DOHH2 (cell line): Measurements from ENCODE around the gene TJP2.

Experiments
- H3F3A ChIP-seq: fragments of 200-600 bp; sonication (generic), shearing (Covaris generic); 2 replicates; pipeline ENCODE4 v1.6.0; 2016; ENCODE audit warnings: antibody characterized with exemption, mild to moderate bottlenecking; ENCODE audit not compliant: control insufficient read depth, insufficient read depth
- H3K27ac ChIP-seq: fragments of 200-600 bp; sonication (generic); 2 replicates; pipeline ENCODE4 v1.5.1; 2014; ENCODE audit warnings: low read depth, mild to moderate bottlenecking, low read length, moderate library complexity
- H3K27me3 ChIP-seq: fragments of 200-600 bp; sonication (generic); 2 replicates; pipeline ENCODE4 v1.6.1; 2014; ENCODE audit warnings: mild to moderate bottlenecking, low read length, mixed read lengths; ENCODE audit not compliant: control insufficient read depth
- H3K36me3 ChIP-seq: fragments of 200-600 bp; sonication (generic); 2 replicates; pipeline ENCODE4 v1.6.1; 2014; ENCODE audit warnings: mild to moderate bottlenecking, low read length, moderate library complexity, mixed read lengths; ENCODE audit not compliant: control insufficient read depth
- H3K4me1 ChIP-seq: fragments of 200-600 bp; sonication (generic); 2 replicates; pipeline ENCODE4 v1.6.1; 2014; ENCODE audit warnings: mild to moderate bottlenecking, low read length, mixed read lengths; ENCODE audit not compliant: control insufficient read depth
- H3K4me2 ChIP-seq: fragments of 200-600 bp; sonication (generic); 2 replicates; pipeline ENCODE4 v1.6.0; 2014; ENCODE audit warnings: mild to moderate bottlenecking, low read length, moderate library complexity
- H3K4me3 ChIP-seq: fragments of 200-600 bp; sonication (generic); 2 replicates; pipeline ENCODE4 v1.5.1; 2014; ENCODE audit warnings: mild to moderate bottlenecking, low read length, mixed read lengths
- H3K79me2 ChIP-seq: fragments of 200-600 bp; sonication (generic); 2 replicates; pipeline ENCODE4 v1.6.1; 2014; ENCODE audit warnings: mild to moderate bottlenecking, low read length, mixed read lengths; ENCODE audit not compliant: control insufficient read depth
- H3K9me2 ChIP-seq: fragments of 200-600 bp; sonication (generic); replicated peaks from 2 replicates; pipeline ENCODE4 v1.6.1; 2014; ENCODE audit warnings: mild to moderate bottlenecking, low read length, mixed read lengths; ENCODE audit not compliant: control insufficient read depth
- H3K9me3 ChIP-seq: fragments of 200-600 bp; sonication (generic); 2 replicates; pipeline ENCODE4 v1.6.1; 2014; ENCODE audit warnings: antibody characterized with exemption, low read length, mixed read lengths; ENCODE audit not compliant: control insufficient read depth, insufficient read depth
- H4K20me1 ChIP-seq: fragments of 200-600 bp; sonication (generic); 2 replicates; pipeline ENCODE4 v1.6.0; 2014; ENCODE audit warnings: low read depth, mild to moderate bottlenecking, antibody characterized with exemption, low read length, moderate library complexity; ENCODE audit not compliant: control insufficient read depth, insufficient read depth
- CTCF ChIP-seq: fragments of 200-600 bp; sonication (generic); IDR thresholded peaks from one replicate; pipeline ENCODE4 v1.5.1; 2014; ENCODE audit warnings: antibody characterized with exemption, mild to moderate bottlenecking, low read depth, low read length; ENCODE audit not compliant: poor library complexity, severe bottlenecking
- EZH2phosphoT487 ChIP-seq: fragments of 200-600 bp; sonication (generic); IDR thresholded peaks from 2 replicates; pipeline ENCODE4 v1.6.1; 2017; ENCODE audit warnings: borderline replicate concordance, mild to moderate bottlenecking, antibody characterized with exemption, low read length, moderate library complexity, mixed read lengths

TJP2 gene

GRCh38 chr9:69173891-69174615 is at the start of gene TJP2:
TJP2 (plus strand) TSS chr9:69174277; CDS start chr9:69174373, 96 bp downstream.
- peak within 1 kb of the TSS; percentile 97 for H3K4me3 ChIP-seq

GRCh38 chr9:69130456-69131441 is 43.3 kb upstream of the TJP2 start:
- H3K4me3 ChIP-seq, result no peak overlapping the region
- no peaks in the 10 kb centered on the region for H3K36me3 ChIP-seq
- no peaks in the 10 kb centered on the region for H3K9me2 ChIP-seq
- H3K4me2 ChIP-seq, result no peak overlapping the region
- no peaks in the 10 kb centered on the region for H3K4me1 ChIP-seq
- TF ChIP-seq EZH2phosphoT487 (no peak), CTCF (no peak)
- H3K79me2 ChIP-seq, result no peaks in the 10 kb centered on the region
- H3F3A ChIP-seq, result no peaks in the 10 kb centered on the region
- H3K27ac ChIP-seq, result no peak overlapping the region
- no peaks in the 10 kb centered on the region for H3K27me3 ChIP-seq
- no peaks in the 10 kb centered on the region for H4K20me1 ChIP-seq
- no peaks in the 10 kb centered on the region for H3K9me3 ChIP-seq

More at GRCh38 chr9:69173891-69174615, at the start of gene TJP2:
- Histone ChIP-seq H3K9me3 (no peaks in the 10 kb centered on the region), H3K36me3 (no peaks in the 10 kb centered on the region), H3K9me2 (no peaks in the 10 kb centered on the region), H3K27me3 (no peaks in the 10 kb centered on the region), H4K20me1 (no peaks in the 10 kb centered on the region), H3F3A (peaks cover 3% of the 10 kb centered on the region; the same call in 1 of the 2 replicates), H3K4me2 (peak within 1 kb of the TSS; percentile 78), H3K4me1 (peaks cover 38% of the 10 kb centered on the region), H3K27ac (peak within 1 kb of the TSS; percentile 49), H3K79me2 (peaks cover 43% of the 10 kb centered on the region)
- TF ChIP-seq CTCF (no peak), EZH2phosphoT487 (no peak)

- Histone ChIP-seq H3K9me3 (no peaks in the 10 kb centered on the region), H3K4me2 (no peak overlapping the region), H3K36me3 (no peaks in the 10 kb centered on the region), H3F3A (no peaks in the 10 kb centered on the region), H3K27me3 (no peaks in the 10 kb centered on the region), H3K9me2 (no peaks in the 10 kb centered on the region), H4K20me1 (no peaks in the 10 kb centered on the region), H3K4me1 (no peaks in the 10 kb centered on the region), H3K79me2 (no peaks in the 10 kb centered on the region), H3K27ac (no peak overlapping the region), H3K4me3 (no peak overlapping the region)
- no peak for TF ChIP-seq CTCF
- no peak for TF ChIP-seq EZH2phosphoT487
Observed at GRCh38 chr9:69131682-69132081, 42.4 kb upstream of the TJP2 start.
